ENCODE measurements around the gene MRPL19.

GRCh38 chr2:75719616-75720015 is 73.0 kb downstream of the MRPL19 start:
- TF ChIP-seq REST (IDR thresholded peaks at IDR 0.05; ENCODE audit: insufficient replicate concordance, low read depth) (no peak), CTCF (IDR thresholded peaks at IDR 0.05; ENCODE audit: insufficient read depth, low read length) (no peak), POLR2AphosphoS5 (IDR thresholded peaks at IDR 0.05; ENCODE audit: low read depth) (no peak)
